Ishikawa (cell line): ENCODE measurements around the gene PTPRD.

Experiments used
- CEBPB ChIP-seq: IDR thresholded peaks from 2 replicates; pipeline ENCODE4 v1.6.1; 2012
- CREB1 ChIP-seq: IDR thresholded peaks from 2 replicates; pipeline ENCODE4 v1.6.1; 2012; ENCODE audit warnings: low read depth
- EGR1 ChIP-seq: IDR thresholded peaks from 2 replicates; pipeline ENCODE4 v1.6.1; 2012
- EP300 ChIP-seq: IDR thresholded peaks from 2 replicates; pipeline ENCODE4 v1.6.1; 2012; ENCODE audit warnings: borderline replicate concordance
- FOXM1 ChIP-seq: IDR thresholded peaks from 2 replicates; pipeline ENCODE4 v1.6.1; 2012; ENCODE audit warnings: low read depth, borderline replicate concordance
- NFIC ChIP-seq: IDR thresholded peaks from 2 replicates; pipeline ENCODE4 v1.6.1; 2012
- RAD21 ChIP-seq: IDR thresholded peaks from 2 replicates; pipeline ENCODE4 v1.6.1; 2012; ENCODE audit warnings: low read depth
- TAF1 ChIP-seq: IDR thresholded peaks from 2 replicates; pipeline ENCODE4 v1.6.1; 2012; ENCODE audit warnings: low read depth, mild to moderate bottlenecking
- TCF12 ChIP-seq: IDR thresholded peaks from 2 replicates; pipeline ENCODE4 v1.6.1; 2012; ENCODE audit warnings: low read depth
- TEAD4 ChIP-seq: IDR thresholded peaks from 2 replicates; pipeline ENCODE4 v1.6.1; 2012
- USF1 ChIP-seq: IDR thresholded peaks from 2 replicates; pipeline ENCODE4 v1.6.1; 2012
- YY1 ChIP-seq: IDR thresholded peaks from 2 replicates; pipeline ENCODE4 v1.6.1; 2012; ENCODE audit warnings: low read depth
- ZBTB7A ChIP-seq: IDR thresholded peaks from 2 replicates; pipeline ENCODE4 v1.6.1; 2012; ENCODE audit warnings: low read depth
- TF ChIP-seq, protein P1 (sequence below): IDR thresholded peaks from 2 replicates; pipeline ENCODE4 v1.6.1; 2012; ENCODE audit warnings: low read depth, mild to moderate bottlenecking
- TF ChIP-seq, protein P2 (sequence below): IDR thresholded peaks from 2 replicates; pipeline ENCODE4 v1.6.1; 2012

Gene PTPRD

DNA sequence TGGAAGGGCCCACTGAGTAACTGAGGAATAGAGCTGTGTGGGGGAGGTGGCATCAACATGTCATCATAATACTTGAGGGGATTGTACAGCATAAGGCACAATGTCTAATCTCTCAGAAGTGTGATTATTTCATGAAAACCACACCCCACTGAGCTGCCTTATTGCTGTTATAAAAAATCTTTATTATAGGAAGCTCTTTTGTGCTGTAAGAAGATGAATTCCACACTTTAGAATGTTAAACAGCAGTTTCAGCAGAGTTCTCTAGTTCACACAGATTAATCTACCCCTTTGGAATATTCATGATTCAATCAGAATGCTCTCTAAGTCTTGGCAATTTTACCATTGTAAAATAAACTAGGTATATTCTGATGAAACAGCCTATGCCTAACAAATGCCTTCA is 1389.6 kb downstream of the PTPRD start:
- TF ChIP-seq EGR1 (no peak), NFIC (no peak), YY1 (no peak), TCF12 (no peak), USF1 (no peak), CEBPB (no peak), ZBTB7A (no peak), RAD21 (no peak)
- TF ChIP-seq, protein P1, sequence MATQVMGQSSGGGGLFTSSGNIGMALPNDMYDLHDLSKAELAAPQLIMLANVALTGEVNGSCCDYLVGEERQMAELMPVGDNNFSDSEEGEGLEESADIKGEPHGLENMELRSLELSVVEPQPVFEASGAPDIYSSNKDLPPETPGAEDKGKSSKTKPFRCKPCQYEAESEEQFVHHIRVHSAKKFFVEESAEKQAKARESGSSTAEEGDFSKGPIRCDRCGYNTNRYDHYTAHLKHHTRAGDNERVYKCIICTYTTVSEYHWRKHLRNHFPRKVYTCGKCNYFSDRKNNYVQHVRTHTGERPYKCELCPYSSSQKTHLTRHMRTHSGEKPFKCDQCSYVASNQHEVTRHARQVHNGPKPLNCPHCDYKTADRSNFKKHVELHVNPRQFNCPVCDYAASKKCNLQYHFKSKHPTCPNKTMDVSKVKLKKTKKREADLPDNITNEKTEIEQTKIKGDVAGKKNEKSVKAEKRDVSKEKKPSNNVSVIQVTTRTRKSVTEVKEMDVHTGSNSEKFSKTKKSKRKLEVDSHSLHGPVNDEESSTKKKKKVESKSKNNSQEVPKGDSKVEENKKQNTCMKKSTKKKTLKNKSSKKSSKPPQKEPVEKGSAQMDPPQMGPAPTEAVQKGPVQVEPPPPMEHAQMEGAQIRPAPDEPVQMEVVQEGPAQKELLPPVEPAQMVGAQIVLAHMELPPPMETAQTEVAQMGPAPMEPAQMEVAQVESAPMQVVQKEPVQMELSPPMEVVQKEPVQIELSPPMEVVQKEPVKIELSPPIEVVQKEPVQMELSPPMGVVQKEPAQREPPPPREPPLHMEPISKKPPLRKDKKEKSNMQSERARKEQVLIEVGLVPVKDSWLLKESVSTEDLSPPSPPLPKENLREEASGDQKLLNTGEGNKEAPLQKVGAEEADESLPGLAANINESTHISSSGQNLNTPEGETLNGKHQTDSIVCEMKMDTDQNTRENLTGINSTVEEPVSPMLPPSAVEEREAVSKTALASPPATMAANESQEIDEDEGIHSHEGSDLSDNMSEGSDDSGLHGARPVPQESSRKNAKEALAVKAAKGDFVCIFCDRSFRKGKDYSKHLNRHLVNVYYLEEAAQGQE: no peak

DNA sequence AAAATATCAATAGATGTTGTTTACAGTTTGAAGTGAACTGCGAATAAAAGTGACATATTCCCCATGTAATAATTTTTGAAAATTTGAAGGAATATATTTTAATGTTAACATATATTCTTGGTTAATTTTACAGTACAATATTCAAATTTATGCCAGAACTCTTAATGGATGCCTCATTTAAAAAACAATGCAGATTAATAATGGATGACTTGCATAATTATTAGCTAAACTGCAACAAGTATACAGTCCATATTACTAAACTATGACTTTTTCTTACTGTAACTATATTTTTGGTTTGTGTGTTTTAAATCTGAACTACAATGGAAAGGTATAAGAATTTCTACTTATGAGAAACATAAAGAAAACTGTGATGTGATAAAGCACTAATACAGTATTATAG is 1390.1 kb downstream of the PTPRD start:
- TF ChIP-seq FOXM1: no peak
- TF ChIP-seq, protein P1: no peak
- no peak for TF ChIP-seq YY1
- TF ChIP-seq TEAD4: no peak
- TF ChIP-seq TAF1: no peak
- TF ChIP-seq CEBPB: no peak
- TF ChIP-seq RAD21: no peak
- TF ChIP-seq, protein P2, sequence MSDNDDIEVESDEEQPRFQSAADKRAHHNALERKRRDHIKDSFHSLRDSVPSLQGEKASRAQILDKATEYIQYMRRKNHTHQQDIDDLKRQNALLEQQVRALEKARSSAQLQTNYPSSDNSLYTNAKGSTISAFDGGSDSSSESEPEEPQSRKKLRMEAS: no peak
- no peak for TF ChIP-seq ZBTB7A
- TF ChIP-seq EP300: no peak
- no peak for TF ChIP-seq CREB1
- TF ChIP-seq USF1: no peak
- TF ChIP-seq EGR1: no peak

DNA sequence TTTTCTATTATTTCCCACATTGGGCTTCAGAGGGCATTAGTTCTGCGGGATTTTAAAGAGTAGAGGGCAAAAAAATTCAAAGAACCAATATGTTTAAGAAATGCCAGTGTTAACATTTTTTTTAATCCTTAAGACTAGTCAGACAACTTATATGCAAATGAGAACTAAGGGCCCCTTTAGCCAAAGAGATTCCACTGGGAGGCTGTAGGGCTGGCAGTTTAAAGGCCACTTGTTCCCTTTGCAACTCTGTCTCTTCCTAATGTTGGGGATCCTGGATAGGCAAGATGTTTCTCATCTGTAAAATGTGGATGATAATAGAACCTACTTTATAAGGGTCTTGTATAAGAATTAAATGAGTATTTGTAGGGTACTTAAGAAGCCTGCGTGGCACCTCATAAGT is 1395.9 kb downstream of the PTPRD start:
- TF ChIP-seq NFIC (no peak), TAF1 (no peak), TEAD4 (no peak), TCF12 (no peak), USF1 (no peak), YY1 (no peak), ZBTB7A (no peak), FOXM1 (no peak), CEBPB (no peak), EP300 (no peak), CREB1 (no peak), EGR1 (no peak), RAD21 (no peak)
- TF ChIP-seq, protein P2: no peak
- TF ChIP-seq, protein P1: no peak

- no peak for TF ChIP-seq YY1
- TF ChIP-seq, protein P1: no peak
- no peak for TF ChIP-seq TEAD4
- TF ChIP-seq, protein P2: no peak
- TF ChIP-seq USF1: no peak
- TF ChIP-seq ZBTB7A: no peak
- no peak for TF ChIP-seq FOXM1
- no peak for TF ChIP-seq EP300
These were observed 1397.8 kb downstream of the PTPRD start for GRCh38 chr9:9215050-9215449.
